ENCODE data around the gene TMEM45A.

GRCh38 chr3:100517276-100517675 lies 24.9 kb downstream of the TMEM45A start:
- no peak for TF ChIP-seq EZH2phosphoT487 (IDR thresholded peaks at IDR 0.05; ENCODE audit: insufficient read depth, low read depth)
- TF ChIP-seq EZH2 (IDR thresholded peaks at IDR 0.05; ENCODE audit: insufficient read depth, poor library complexity, severe bottlenecking) = no peak
